B cell (primary cell): ENCODE results near the gene SEC61B. TPM values are rescaled to one million over a fixed set of nuclear protein-coding genes. Genes with fewer than 3 reads are reported as not detected.

Experiments
- ATAC-seq: fragments of 200-7000 bp; cut with Tn5 transposase; one replicate; pipeline ENCODE4 v1.10.0; 2021; ENCODE audit warnings: low read depth, mild to moderate bottlenecking, moderate number of reproducible peaks, moderate library complexity
- CTCF ChIA-PET: fragments of 350-600 bp; sonication (Branson Sonifier 250); formaldehyde crosslinking; loops from one replicate; lab custom pipeline; 2021; ENCODE audit warnings: antibody characterized with exemption, inconsistent platforms; lab: Charles Lee
- POLR2A ChIA-PET: fragments of 350-600 bp; sonication (Branson Sonifier 250); formaldehyde crosslinking; loops from one replicate; lab custom pipeline; 2021; ENCODE audit warnings: antibody characterized with exemption; lab: Charles Lee
- DNase-seq: peaks from one replicate; pipeline ENCODE4 v3.0.0; 2013
- H2AFZ ChIP-seq: 2 replicates; pipeline ENCODE4 v1.6.1; 2012; ENCODE audit warnings: mild to moderate bottlenecking, low read depth, low read length; ENCODE audit not compliant: insufficient read depth, poor library complexity, severe bottlenecking
- H3K27ac ChIP-seq, 2 donors: 1 replicate in 1 of 2; 2 replicates in 1 of 2; pipeline ENCODE4 v1.5.1; 2012 to 2013; ENCODE audit warnings: low read length in 2 of 2, mild to moderate bottlenecking in 2 of 2, moderate library complexity in 1 of 2
- H3K27me3 ChIP-seq, 4 experiments: fragments of 200-600 bp in 1 of 4; sonication (generic) in 1 of 4; replicated peaks in 1 of 4; 1 replicate in 2 of 4; 2 replicates in 2 of 4; pipeline versions ENCODE4 v1.6.1 to v1.7.0; 2013 to 2016; ENCODE audit warnings: low read length in 3 of 4, mild to moderate bottlenecking in 2 of 4, mixed read lengths in 1 of 4, moderate library complexity in 1 of 4; ENCODE audit not compliant: insufficient read depth in 4 of 4, control insufficient read depth in 3 of 4; ENCODE audit errors: control extremely low read depth in 1 of 4
- H3K36me3 ChIP-seq, 2 experiments: replicated peaks in 1 of 2; 1 replicate in 1 of 2; 2 replicates in 1 of 2; pipeline versions ENCODE4 v1.6.1 to v1.7.1; 2013; ENCODE audit warnings: low read length in 1 of 2; ENCODE audit not compliant: insufficient read depth in 2 of 2, control insufficient read depth in 1 of 2; ENCODE audit errors: control extremely low read depth in 1 of 2, extremely low read depth in 1 of 2
- H3K4me1 ChIP-seq, 2 donors: fragments of 200-600 bp in 1 of 2; sonication (generic) in 1 of 2; 1 replicate in 1 of 2; 2 replicates in 1 of 2; pipeline versions ENCODE4 v1.5.1 to v1.6.1; 2013 to 2017; ENCODE audit warnings: low read length in 2 of 2; ENCODE audit not compliant: control insufficient read depth in 2 of 2, insufficient read depth in 2 of 2
- H3K4me2 ChIP-seq: replicated peaks from 2 replicates; pipeline ENCODE3; 2012; ENCODE audit warnings: mild to moderate bottlenecking, low read depth, low read length; ENCODE audit not compliant: poor library complexity, severe bottlenecking
- H3K4me3 ChIP-seq, 5 experiments: fragments of 200-600 bp in 1 of 5; sonication (generic) in 1 of 5; 1 replicate in 3 of 5; 2 replicates in 2 of 5; pipeline versions ENCODE4 v1.5.1 to v1.7.0; 2011 to 2016; ENCODE audit warnings: low read length in 4 of 5, mild to moderate bottlenecking in 4 of 5, low read depth in 2 of 5, control low read depth in 1 of 5, moderate library complexity in 1 of 5; ENCODE audit not compliant: insufficient read depth in 1 of 5; ENCODE audit errors: control extremely low read depth in 1 of 5, extremely low read depth in 1 of 5
- H3K79me2 ChIP-seq: fragments of 200-600 bp; sonication (generic); one replicate; pipeline ENCODE4 v1.6.0; 2016; ENCODE audit warnings: low read length; ENCODE audit not compliant: control insufficient read depth, insufficient read depth
- H3K9ac ChIP-seq: fragments of 200-600 bp; sonication (generic); 2 replicates; pipeline ENCODE4 v1.6.1; 2017; ENCODE audit warnings: mild to moderate bottlenecking, low read length, moderate library complexity
- H3K9me3 ChIP-seq, 3 donors: one replicate each; pipeline versions ENCODE4 v1.6.1 to v1.7.1; 2013; ENCODE audit warnings: low read length in 2 of 3; ENCODE audit not compliant: control insufficient read depth in 2 of 3, insufficient read depth in 1 of 3; ENCODE audit errors: control extremely low read depth in 1 of 3
- H4K20me1 ChIP-seq: 2 replicates; pipeline ENCODE4 v1.6.0; 2012; ENCODE audit warnings: mild to moderate bottlenecking, low read length; ENCODE audit not compliant: insufficient read depth, control insufficient read depth, poor library complexity, severe bottlenecking
- H3K27ac Mint-ChIP-seq: one replicate; pipeline ENCODE4 v1.8.0; 2021; ENCODE audit warnings: mixed read lengths
- H3K27me3 Mint-ChIP-seq: one replicate; pipeline ENCODE4 v1.8.0; 2021; ENCODE audit warnings: mixed read lengths
- H3K4me1 Mint-ChIP-seq: one replicate; pipeline ENCODE4 v1.8.0; 2021; ENCODE audit warnings: mixed read lengths
- H3K4me3 Mint-ChIP-seq: one replicate; pipeline ENCODE4 v1.8.0; 2021; ENCODE audit warnings: mixed read lengths
- H3K9me3 Mint-ChIP-seq: one replicate; pipeline ENCODE4 v1.8.0; 2022; ENCODE audit warnings: mixed read lengths; ENCODE audit not compliant: insufficient read depth
- CTCF ChIP-seq: fragments of 200-600 bp; IDR thresholded peaks from one replicate; pipeline ENCODE4 v1.8.0; 2022; ENCODE audit warnings: antibody characterized with exemption, mild to moderate bottlenecking
- EZH2 ChIP-seq: IDR thresholded peaks from 2 replicates; pipeline ENCODE4 v1.6.1; 2012; ENCODE audit warnings: borderline replicate concordance, low read depth, mild to moderate bottlenecking, moderate library complexity, low read length; ENCODE audit not compliant: insufficient read depth, poor library complexity, severe bottlenecking
- WGBS: methylation state at CpG from one replicate; pipeline ENCODE4 v1.1.5; 2013; ENCODE audit warnings: missing lambda C conversion rate; ENCODE audit not compliant: insufficient coverage; 5-methylcytosine and 5-hydroxymethylcytosine counted together
- intact Hi-C: fragments of 100-400 bp; cut with micrococcal nuclease; formaldehyde crosslinking; loops from one replicate; pipeline ENCODE4 v1.10.0; 2022
- polyA plus RNA-seq: library from polyadenylated mRNA; depleted of rRNA; stranded (reverse); fragments of >200 nt; gene quantifications from 2 replicates; pipeline ENCODE4 v1.2.3, GENCODE V29; 2012
- total RNA-seq, 2 donors: library from RNA; stranded (reverse); fragments of 120-200 nt in 1 of 2; gene quantifications; 1 replicate in 1 of 2; 2 replicates in 1 of 2; pipeline versions ENCODE4 v1.2.3 to v1.2.4, GENCODE V29; 2013 to 2022

Gene SEC61B
- total and polyA plus RNA-seq, 2 donors (not counting 1 experiment from before 2014, with no cell fraction given), result 70.2 to 92.1 TPM

DNA sequence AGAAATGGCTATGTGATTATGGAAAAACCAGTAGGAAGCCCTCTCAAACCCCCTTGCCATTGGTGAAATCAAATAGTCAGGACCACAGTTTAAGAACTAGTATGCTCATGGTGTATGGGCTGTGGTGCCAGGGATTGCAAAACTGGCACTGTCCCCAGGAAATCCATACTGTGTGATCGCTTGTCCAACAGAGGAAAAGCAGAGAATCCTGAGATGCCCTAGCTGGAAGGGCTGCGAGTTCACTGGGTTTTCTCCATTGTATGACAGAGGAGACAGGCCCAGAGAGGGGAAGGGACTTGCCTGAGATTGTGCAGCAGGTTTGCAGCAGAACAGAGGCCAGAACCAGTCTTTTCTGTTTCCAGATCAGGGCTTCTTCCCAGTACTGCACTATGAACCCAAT lies 12.5 kb downstream of the SEC61B start:
- peak overlapping the region; percentile 74 for H3K4me3 Mint-ChIP-seq
- peaks cover 40% of the 10 kb centered on the region for H3K4me1 Mint-ChIP-seq

More for the DNA sequence above, 12.5 kb downstream of the SEC61B start:
- Histone ChIP-seq H3K27ac (peak overlapping the region in 1 of 2 donors; percentile 88), H2AFZ (no peak overlapping the region), H3K9me3 (no peaks in the 10 kb centered on the region), H3K4me1 (peaks cover 27 to 31% of the 10 kb centered on the region in 2 donors), H3K27me3 (no peaks in the 10 kb centered on the region), H3K79me2 (no peaks in the 10 kb centered on the region), H3K4me3 (no peak overlapping the region), H3K4me2 (no peak overlapping the region), H4K20me1 (no peaks in the 10 kb centered on the region), H3K9ac (no peak overlapping the region), H3K36me3 (peaks cover 11 to 35% of the 10 kb centered on the region in 2 experiments)
- no peaks in the 10 kb centered on the region for H3K9me3 Mint-ChIP-seq
- H3K27ac Mint-ChIP-seq, result peak overlapping the region; percentile 96
- ATAC-seq, result no peak
- 100% methylated on average over 1 of the region's 2 CpGs for WGBS
- no peak for DNase-seq
- TF ChIP-seq CTCF (no peak), EZH2 (no peak)
- ChIA-PET POLR2A (interaction anchor here (0.6 to 1.1 kb wide), 2 partner anchors 25 to 329 kb away, joined by 3 read pairs; no protein-coding TSS in a partner anchor), CTCF (interaction anchor here (0.6 to 7.1 kb wide), 8 partner anchors 10 to 778 kb away, joined by 4 to 73 read pairs (median 22); partner anchors contain the start of genes ALG2 and SEC61B)
- intact Hi-C loops, result no loop called here
- no peaks in the 10 kb centered on the region for H3K27me3 Mint-ChIP-seq
